HCT116 (cell line): Measurements from ENCODE around the gene CBLB. TPM values are rescaled to one million over a fixed set of nuclear protein-coding genes. Genes with fewer than 3 reads are reported as not detected.

Experiments
- ATAC-seq: fragments of 200-7000 bp; cut with Tn5 transposase; 2 replicates; pipeline ENCODE4 v1.9.1; 2020; ENCODE audit warnings: mild to moderate bottlenecking, moderate library complexity
- BruUV-seq: library from RNA; stranded (reverse); fragments of 400-500 nt; replicated peaks from 2 replicates; lab custom pipeline; 2021; lab: Mats Ljungman, UMichigan
- CTCF ChIA-PET: fragments of 300-600 bp; sonication (Branson Sonifier 250); formaldehyde crosslinking; loops from one replicate; lab custom pipeline; 2021; ENCODE audit warnings: antibody characterized with exemption; lab: Charles Lee
- POLR2A ChIA-PET: fragments of 300-600, 350-600 bp; sonication (Branson Sonifier 250); formaldehyde crosslinking; loops from one replicate; lab custom pipeline; 2021; ENCODE audit warnings: antibody characterized with exemption; lab: Charles Lee
- RAD21 ChIA-PET, 2 experiments: fragments of 300-600 bp; sonication (Branson Sonifier 250); formaldehyde crosslinking; loops; one replicate each; lab custom pipeline; 2023; ENCODE audit warnings: low total read pairs in 2 of 2; ENCODE audit not compliant: uncharacterized antibody in 2 of 2, unreplicated experiment in 2 of 2, low non-redundant PET in 1 of 2; lab: Charles Lee
- DNase-seq: peaks from one replicate; pipeline ENCODE4 v3.0.0-alpha.2; 2010; ENCODE audit warnings: low read depth, low spot score
- H2AFZ ChIP-seq: fragments of 200-600 bp; shearing (Covaris generic), sonication (generic); 2 replicates; pipeline ENCODE4 v1.6.1; 2017; ENCODE audit warnings: low read depth, mixed run types, mixed read lengths, antibody characterized with exemption, low read length; ENCODE audit not compliant: poor library complexity, severe bottlenecking
- H3K27ac ChIP-seq: 2 replicates; pipeline ENCODE4 v1.5.1; 2012; ENCODE audit warnings: low read depth, low read length
- H3K27me3 ChIP-seq: fragments of 200-600 bp; sonication (generic); 2 replicates; pipeline ENCODE4 v1.6.1; 2016; ENCODE audit warnings: mixed run types, low read length, mixed read lengths; ENCODE audit not compliant: insufficient read depth
- H3K36me3 ChIP-seq, 2 experiments: fragments of 200-500 bp in 1 of 2; fragments of 200-600 bp in 1 of 2; sonication (Bioruptor generic) in 1 of 2; sonication (generic) in 1 of 2; 2 replicates each; pipeline versions ENCODE4 v1.5.1 to v1.6.1; 2014 to 2016; ENCODE audit warnings: low read length in 2 of 2, inconsistent platforms in 1 of 2, mixed read lengths in 1 of 2, mixed run types in 1 of 2; ENCODE audit not compliant: insufficient read depth in 2 of 2, control insufficient read depth in 1 of 2
- H3K4me1 ChIP-seq, 2 experiments: fragments of 200-600 bp in 1 of 2; sonication (generic) in 1 of 2; 2 replicates each; pipeline versions ENCODE4 v1.5.1 to v1.6.1; 2012 to 2017; ENCODE audit warnings: low read length in 2 of 2, inconsistent platforms in 1 of 2, mild to moderate bottlenecking in 1 of 2, mixed read lengths in 1 of 2, mixed run types in 1 of 2, moderate library complexity in 1 of 2; ENCODE audit not compliant: insufficient read depth in 2 of 2, control insufficient read depth in 1 of 2
- H3K4me2 ChIP-seq: fragments of 200-600 bp; sonication (generic); 2 replicates; pipeline ENCODE4 v1.6.1; 2017; ENCODE audit warnings: mixed run types, low read length, mixed read lengths
- H3K4me3 ChIP-seq, 2 experiments: fragments of 200-600 bp in 1 of 2; sonication (generic) in 1 of 2; replicated peaks in 1 of 2; 2 replicates each; pipeline ENCODE4 v1.5.1; 2011 to 2016; ENCODE audit warnings: low read length in 2 of 2, control low read depth in 1 of 2, low read depth in 1 of 2, mild to moderate bottlenecking in 1 of 2, mixed read lengths in 1 of 2, mixed run types in 1 of 2
- H3K79me2 ChIP-seq: fragments of 200-600 bp; sonication (generic); 2 replicates; pipeline ENCODE4 v1.6.1; 2017; ENCODE audit warnings: mild to moderate bottlenecking, mixed run types, low read length, moderate library complexity, mixed read lengths; ENCODE audit not compliant: insufficient read depth
- H3K9ac ChIP-seq: fragments of 200-600 bp; sonication (generic); 2 replicates; pipeline ENCODE4 v1.6.1; 2016; ENCODE audit warnings: low read length, mixed read lengths
- H3K9me2 ChIP-seq: fragments of 200-600 bp; sonication (generic), shearing (Covaris generic); 2 replicates; pipeline ENCODE4 v1.6.1; 2017; ENCODE audit warnings: mixed run types, mild to moderate bottlenecking, moderate library complexity; ENCODE audit not compliant: insufficient read depth
- H3K9me3 ChIP-seq, 2 experiments: fragments of 200-500 bp in 1 of 2; fragments of 200-600 bp in 1 of 2; sonication (Bioruptor generic) in 1 of 2; sonication (generic) in 1 of 2; 2 replicates each; pipeline ENCODE4 v1.6.1; 2014 to 2017; ENCODE audit warnings: low read length in 2 of 2, mixed read lengths in 2 of 2, inconsistent platforms in 1 of 2, low read depth in 1 of 2, mild to moderate bottlenecking in 1 of 2, mixed run types in 1 of 2, moderate library complexity in 1 of 2; ENCODE audit not compliant: control insufficient read depth in 1 of 2, insufficient read depth in 1 of 2
- H4K20me1 ChIP-seq: fragments of 200-600 bp; sonication (generic), shearing (Covaris generic); 2 replicates; pipeline ENCODE4 v1.6.1; 2017; ENCODE audit warnings: mixed run types, mild to moderate bottlenecking, moderate library complexity; ENCODE audit not compliant: insufficient read depth
- ATF3 ChIP-seq: IDR thresholded peaks from 2 replicates; pipeline ENCODE4 v1.6.1; 2012
- CBX3 ChIP-seq: IDR thresholded peaks from 2 replicates; pipeline ENCODE4 v1.6.1; 2012; ENCODE audit warnings: low read depth
- CEBPB ChIP-seq: IDR thresholded peaks from 2 replicates; pipeline ENCODE4 v1.6.1; 2012; ENCODE audit warnings: low read depth
- EGR1 ChIP-seq: IDR thresholded peaks from 2 replicates; pipeline ENCODE4 v1.6.1; 2012; ENCODE audit warnings: low read depth
- ELF1 ChIP-seq: IDR thresholded peaks from 2 replicates; pipeline ENCODE4 v1.6.1; 2012; ENCODE audit warnings: low read depth, borderline replicate concordance
- EZH2 ChIP-seq: fragments of 200-600 bp; sonication (generic); IDR thresholded peaks from 2 replicates; pipeline ENCODE4 v1.6.1; 2017; ENCODE audit warnings: antibody characterized with exemption, mixed run types
- EZH2phosphoT487 ChIP-seq: fragments of 200-600 bp; IDR thresholded peaks from 2 replicates; pipeline ENCODE4 v1.6.1; 2018; ENCODE audit warnings: antibody characterized with exemption, borderline replicate concordance
- FOSL1 ChIP-seq: IDR thresholded peaks from 2 replicates; pipeline ENCODE4 v1.6.1; 2012; ENCODE audit warnings: low read depth
- JUND ChIP-seq: IDR thresholded peaks from 2 replicates; pipeline ENCODE4 v1.6.1; 2012
- POLR2A ChIP-seq: IDR thresholded peaks from 2 replicates; pipeline ENCODE4 v1.7.0; 2011; ENCODE audit warnings: borderline replicate concordance; ENCODE audit not compliant: insufficient read depth, insufficient read length; ENCODE audit errors: extremely low read depth
- POLR2AphosphoS5 ChIP-seq: IDR thresholded peaks from 2 replicates; pipeline ENCODE4 v1.6.1; 2011; ENCODE audit warnings: mild to moderate bottlenecking, low read depth, low read length, moderate library complexity
- RAD21 ChIP-seq: IDR thresholded peaks from 2 replicates; pipeline ENCODE4 v1.6.1; 2012; ENCODE audit warnings: low read depth, mild to moderate bottlenecking
- REST ChIP-seq: IDR thresholded peaks from 2 replicates; pipeline ENCODE4 v1.6.1; 2012; ENCODE audit warnings: low read depth
- SIN3A ChIP-seq: IDR thresholded peaks from 2 replicates; pipeline ENCODE4 v1.6.1; 2012; ENCODE audit warnings: low read depth
- TCF7L2 ChIP-seq: IDR thresholded peaks from 2 replicates; pipeline ENCODE4 v1.7.0; 2011; ENCODE audit warnings: borderline replicate concordance, inconsistent platforms; ENCODE audit not compliant: insufficient read depth, insufficient read length; ENCODE audit errors: extremely low read depth
- ZBTB33 ChIP-seq: IDR thresholded peaks from 2 replicates; pipeline ENCODE4 v1.6.1; 2011; ENCODE audit warnings: mild to moderate bottlenecking, low read length, moderate library complexity; ENCODE audit not compliant: insufficient replicate concordance; ENCODE audit errors: extremely low read depth
- ZFX ChIP-seq: fragments of 450-650 bp; IDR thresholded peaks from 2 replicates; pipeline ENCODE4 v1.6.1; 2017
- ZNF274 ChIP-seq: fragments of 200-500 bp; sonication (Bioruptor generic); IDR thresholded peaks from 2 replicates; pipeline ENCODE4 v1.6.1; 2014; ENCODE audit warnings: mild to moderate bottlenecking, low read depth, low read length, inconsistent platforms
- intact Hi-C: fragments of 100-400 bp; cut with micrococcal nuclease; formaldehyde crosslinking; loops from 2 replicates; pipeline ENCODE4 v1.10.0; 2022
- total RNA-seq: library from RNA; stranded (reverse); gene quantifications from one replicate; pipeline ENCODE4 v1.2.1, GENCODE V29; 2021; ENCODE audit not compliant: unreplicated experiment

The CBLB gene
- total RNA-seq, 1 experiment from 2014 or later: 10.4 TPM

GRCh38 chr3:105767776-105768175 lies 101.0 kb downstream of the CBLB start:
- RAD21 ChIA-PET: no interaction called here
- Histone ChIP-seq H2AFZ (no peak overlapping the region), H3K27ac (no peak overlapping the region), H3K4me3 (no peak overlapping the region), H3K79me2 (no peaks in the 10 kb centered on the region), H3K9me3 (no peaks in the 10 kb centered on the region), H3K9me2 (no peaks in the 10 kb centered on the region), H4K20me1 (no peaks in the 10 kb centered on the region), H3K4me2 (no peak overlapping the region), H3K27me3 (no peaks in the 10 kb centered on the region), H3K4me1 (no peaks in the 10 kb centered on the region), H3K9ac (no peak overlapping the region), H3K36me3 (no peaks in the 10 kb centered on the region)
- intact Hi-C loops: no loop called here
- BruUV-seq: no TSS peak
- no peak for TF ChIP-seq RAD21
- no peak for TF ChIP-seq EGR1
- no peak for TF ChIP-seq EZH2
- TF ChIP-seq FOSL1: no peak
- TF ChIP-seq POLR2AphosphoS5: no peak
- no peak for TF ChIP-seq TCF7L2
- TF ChIP-seq ZFX: no peak
- no peak for TF ChIP-seq ZNF274
- TF ChIP-seq CBX3: no peak
- TF ChIP-seq ELF1: no peak
- TF ChIP-seq POLR2A: no peak
- TF ChIP-seq JUND: no peak
- no peak for TF ChIP-seq CEBPB
- no peak for TF ChIP-seq ATF3
- TF ChIP-seq REST: no peak
- no peak for TF ChIP-seq ZBTB33
- no peak for TF ChIP-seq EZH2phosphoT487
- no peak for TF ChIP-seq SIN3A
- ATAC-seq (no peak), DNase-seq (no peak)
- POLR2A ChIA-PET: no interaction called here
- CTCF ChIA-PET: no interaction called here
